GM19467 (cell line): ENCODE measurements around the gene CFHR1.

Experiments
- ATAC-seq: cut with Tn5 transposase; IDR thresholded peaks from one replicate; pipeline ENCODE4 v1.9.1; 2021; ENCODE audit warnings: mild to moderate bottlenecking, moderate library complexity; ENCODE audit not compliant: unreplicated experiment

CFHR1 gene

GRCh38 chr1:196873385-196873784, 53.9 kb downstream of the CFHR1 start:
- no peak for ATAC-seq

GRCh38 chr1:196875935-196876334, 56.4 kb downstream of the CFHR1 start:
- ATAC-seq = no peak

GRCh38 chr1:196877964-196878363, 58.4 kb downstream of the CFHR1 start:
- ATAC-seq = no peak
